Lower leg skin (tissue), 3 donors: ENCODE results near the gene TMUB2.

ENCODE experiments used
- POLR2A ChIP-seq, 2 donors: fragments of 450-650 bp; IDR thresholded peaks; one replicate each; pipeline ENCODE4 v1.6.1; 2016 to 2017; ENCODE audit warnings: antibody characterized with exemption in 2 of 2, mild to moderate bottlenecking in 1 of 2, moderate library complexity in 1 of 2
- TF ChIP-seq, protein P1 (sequence below), 3 donors: fragments of 450-650 bp; IDR thresholded peaks; one replicate each; pipeline ENCODE4 v1.5.1; 2016; ENCODE audit warnings: antibody characterized with exemption in 3 of 3, mild to moderate bottlenecking in 3 of 3, moderate library complexity in 2 of 3

DNA sequence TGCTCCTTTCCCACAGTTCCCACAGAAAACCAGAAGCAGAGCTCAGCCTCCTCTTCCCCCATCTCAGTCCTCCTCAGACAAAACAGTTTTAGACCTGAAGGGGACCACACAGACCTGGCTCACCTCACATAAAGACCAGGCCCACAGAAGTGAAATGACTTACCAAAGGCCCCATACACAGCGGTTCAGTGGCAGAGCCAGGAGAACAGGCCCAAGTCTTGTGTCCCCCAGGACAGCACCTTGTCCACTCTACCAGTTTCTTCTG, 27.4 kb downstream of the TMUB2 start:
- TF ChIP-seq, protein P1, sequence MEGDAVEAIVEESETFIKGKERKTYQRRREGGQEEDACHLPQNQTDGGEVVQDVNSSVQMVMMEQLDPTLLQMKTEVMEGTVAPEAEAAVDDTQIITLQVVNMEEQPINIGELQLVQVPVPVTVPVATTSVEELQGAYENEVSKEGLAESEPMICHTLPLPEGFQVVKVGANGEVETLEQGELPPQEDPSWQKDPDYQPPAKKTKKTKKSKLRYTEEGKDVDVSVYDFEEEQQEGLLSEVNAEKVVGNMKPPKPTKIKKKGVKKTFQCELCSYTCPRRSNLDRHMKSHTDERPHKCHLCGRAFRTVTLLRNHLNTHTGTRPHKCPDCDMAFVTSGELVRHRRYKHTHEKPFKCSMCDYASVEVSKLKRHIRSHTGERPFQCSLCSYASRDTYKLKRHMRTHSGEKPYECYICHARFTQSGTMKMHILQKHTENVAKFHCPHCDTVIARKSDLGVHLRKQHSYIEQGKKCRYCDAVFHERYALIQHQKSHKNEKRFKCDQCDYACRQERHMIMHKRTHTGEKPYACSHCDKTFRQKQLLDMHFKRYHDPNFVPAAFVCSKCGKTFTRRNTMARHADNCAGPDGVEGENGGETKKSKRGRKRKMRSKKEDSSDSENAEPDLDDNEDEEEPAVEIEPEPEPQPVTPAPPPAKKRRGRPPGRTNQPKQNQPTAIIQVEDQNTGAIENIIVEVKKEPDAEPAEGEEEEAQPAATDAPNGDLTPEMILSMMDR (IDR thresholded peaks at IDR 0.05): no peak
- no peak for TF ChIP-seq POLR2A (IDR thresholded peaks at IDR 0.05)
